GM06990 (cell line): ENCODE data around the gene TMEM200A.

Source experiments
- DNase-seq: peaks from one replicate; pipeline ENCODE4 v3.0.0-alpha.2; 2011; ENCODE audit not compliant: insufficient read length; ENCODE audit errors: extremely low read depth
- H3K27me3 ChIP-seq: replicated peaks from 2 replicates; pipeline ENCODE4 v1.6.0; 2011; ENCODE audit warnings: low read length; ENCODE audit not compliant: control insufficient read depth, insufficient read depth
- H3K36me3 ChIP-seq: 2 replicates; pipeline ENCODE4 v1.5.1; 2011; ENCODE audit warnings: low read length; ENCODE audit not compliant: control insufficient read depth, insufficient read depth
- H3K4me3 ChIP-seq: replicated peaks from 2 replicates; pipeline ENCODE4 v1.5.1; 2011; ENCODE audit warnings: low read depth, mild to moderate bottlenecking, control low read depth, low read length
- TF ChIP-seq, protein P1 (sequence below): IDR thresholded peaks from 2 replicates; pipeline ENCODE4 v1.5.1; 2011; ENCODE audit warnings: low read length, control low read depth, mild to moderate bottlenecking, inconsistent platforms; ENCODE audit not compliant: insufficient read depth, poor library complexity, severe bottlenecking

Gene TMEM200A

DNA sequence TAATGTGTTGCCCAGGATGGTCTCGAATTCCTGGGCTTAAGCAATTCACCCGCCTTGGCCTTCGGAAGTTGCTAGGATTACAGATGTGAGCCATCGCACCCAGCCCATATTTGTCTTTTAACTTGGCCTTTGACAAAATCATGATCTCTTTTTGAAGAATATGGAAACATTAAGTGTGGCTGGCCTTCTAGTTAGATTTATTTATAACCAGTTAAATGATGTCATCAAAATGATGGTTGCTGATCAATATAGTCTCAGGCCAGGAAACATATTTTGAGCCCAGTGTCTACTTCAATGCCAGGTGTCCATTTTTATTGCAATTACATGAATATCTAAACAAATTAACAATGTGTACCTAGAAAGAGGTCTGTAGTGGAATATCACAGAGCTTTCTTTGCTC, 69.4 kb downstream of the TMEM200A start:
- TF ChIP-seq, protein P1, sequence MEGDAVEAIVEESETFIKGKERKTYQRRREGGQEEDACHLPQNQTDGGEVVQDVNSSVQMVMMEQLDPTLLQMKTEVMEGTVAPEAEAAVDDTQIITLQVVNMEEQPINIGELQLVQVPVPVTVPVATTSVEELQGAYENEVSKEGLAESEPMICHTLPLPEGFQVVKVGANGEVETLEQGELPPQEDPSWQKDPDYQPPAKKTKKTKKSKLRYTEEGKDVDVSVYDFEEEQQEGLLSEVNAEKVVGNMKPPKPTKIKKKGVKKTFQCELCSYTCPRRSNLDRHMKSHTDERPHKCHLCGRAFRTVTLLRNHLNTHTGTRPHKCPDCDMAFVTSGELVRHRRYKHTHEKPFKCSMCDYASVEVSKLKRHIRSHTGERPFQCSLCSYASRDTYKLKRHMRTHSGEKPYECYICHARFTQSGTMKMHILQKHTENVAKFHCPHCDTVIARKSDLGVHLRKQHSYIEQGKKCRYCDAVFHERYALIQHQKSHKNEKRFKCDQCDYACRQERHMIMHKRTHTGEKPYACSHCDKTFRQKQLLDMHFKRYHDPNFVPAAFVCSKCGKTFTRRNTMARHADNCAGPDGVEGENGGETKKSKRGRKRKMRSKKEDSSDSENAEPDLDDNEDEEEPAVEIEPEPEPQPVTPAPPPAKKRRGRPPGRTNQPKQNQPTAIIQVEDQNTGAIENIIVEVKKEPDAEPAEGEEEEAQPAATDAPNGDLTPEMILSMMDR = no peak

DNA sequence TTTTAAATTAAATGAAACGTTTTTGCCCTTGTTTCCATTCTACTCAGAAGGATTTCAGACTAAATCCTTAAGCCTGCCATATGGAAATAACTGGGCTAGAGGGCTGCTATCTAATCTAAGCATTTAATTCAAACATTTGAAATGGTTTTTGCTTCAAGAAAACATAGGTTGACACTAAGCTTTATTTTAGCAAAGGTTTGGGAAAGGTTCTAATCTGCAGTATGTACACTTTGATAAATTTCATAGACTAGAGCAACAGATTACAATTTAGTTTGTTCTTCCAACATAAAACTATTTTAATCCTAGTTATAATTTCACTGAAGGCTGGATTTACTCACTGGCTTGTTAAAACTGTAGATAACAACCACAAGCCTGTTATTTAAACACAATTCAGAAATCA, 72.1 kb downstream of the TMEM200A start:
- no peak for DNase-seq
- H3K36me3 ChIP-seq = no peaks in the 10 kb centered on the region
- no peaks in the 10 kb centered on the region for H3K27me3 ChIP-seq
- H3K4me3 ChIP-seq = no peak overlapping the region
- TF ChIP-seq, protein P1 = no peak

More for the DNA sequence above, 69.4 kb downstream of the TMEM200A start:
- Histone ChIP-seq H3K36me3 (no peaks in the 10 kb centered on the region), H3K4me3 (no peak overlapping the region), H3K27me3 (no peaks in the 10 kb centered on the region)
- DNase-seq = no peak

DNA sequence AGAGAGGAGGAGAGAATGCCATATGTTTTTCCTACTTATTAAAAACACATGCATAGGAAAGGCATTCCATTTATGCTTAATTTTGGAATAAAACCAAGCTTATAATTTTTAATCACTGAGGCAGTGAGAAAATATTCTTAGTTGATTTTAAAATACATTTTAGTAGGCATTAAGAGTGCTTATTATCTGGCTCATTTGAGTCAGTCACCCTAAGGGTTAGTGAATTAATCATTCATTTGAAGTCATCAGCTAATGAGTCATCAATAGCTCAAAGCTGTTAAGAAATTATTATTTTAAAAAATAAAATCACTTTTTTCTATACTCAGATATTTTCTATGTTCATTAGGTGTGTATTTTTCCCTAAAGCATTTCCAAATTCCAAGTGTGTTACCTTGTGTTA, 81.6 kb downstream of the TMEM200A start:
- TF ChIP-seq, protein P1 = no peak
- Histone ChIP-seq H3K4me3 (no peak overlapping the region), H3K27me3 (no peaks in the 10 kb centered on the region), H3K36me3 (no peaks in the 10 kb centered on the region)
- DNase-seq = no peak

DNA sequence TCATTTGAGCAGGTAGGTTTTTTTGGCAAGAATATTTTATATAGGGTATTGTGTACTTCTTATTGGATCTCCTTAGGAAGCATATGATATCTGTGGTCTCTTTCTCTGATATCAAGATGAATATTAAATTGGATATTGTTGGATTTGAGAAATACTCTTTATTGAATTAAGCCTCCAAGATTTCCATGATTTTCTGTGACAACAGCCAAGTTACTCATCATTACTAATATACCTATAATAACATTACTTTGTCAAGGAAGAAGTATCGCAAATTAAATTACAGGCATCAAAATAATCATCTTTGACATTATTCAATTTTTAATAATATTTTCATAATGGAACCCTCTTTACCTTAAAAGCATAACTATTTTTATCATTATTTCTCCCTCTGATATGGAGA, 86.5 kb downstream of the TMEM200A start:
- TF ChIP-seq, protein P1 = no peak
- H3K27me3 ChIP-seq = no peaks in the 10 kb centered on the region
- H3K4me3 ChIP-seq = no peak overlapping the region
- no peaks in the 10 kb centered on the region for H3K36me3 ChIP-seq
- no peak for DNase-seq

DNA sequence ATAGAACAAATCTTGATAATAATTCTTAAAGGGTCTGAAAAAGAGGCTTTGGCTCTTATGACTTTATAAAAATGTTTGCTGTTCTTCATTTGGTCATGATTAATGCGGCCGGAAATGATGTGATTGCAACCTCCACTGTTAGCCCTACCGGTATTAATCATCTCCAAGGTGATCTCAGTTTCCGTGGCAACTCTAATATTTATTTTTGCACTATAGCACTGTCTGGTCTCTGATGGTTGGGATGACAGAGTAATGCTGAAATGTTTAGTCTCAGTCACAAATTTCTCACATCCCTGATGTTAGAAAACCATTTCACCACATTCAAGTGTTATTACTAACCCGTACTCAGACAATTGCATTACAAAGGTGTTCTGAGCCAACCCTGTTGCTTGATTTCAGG, 87.4 kb downstream of the TMEM200A start:
- no peak for DNase-seq
- H3K4me3 ChIP-seq = no peak overlapping the region
- TF ChIP-seq, protein P1 = no peak
- H3K27me3 ChIP-seq = no peaks in the 10 kb centered on the region
- no peaks in the 10 kb centered on the region for H3K36me3 ChIP-seq

DNA sequence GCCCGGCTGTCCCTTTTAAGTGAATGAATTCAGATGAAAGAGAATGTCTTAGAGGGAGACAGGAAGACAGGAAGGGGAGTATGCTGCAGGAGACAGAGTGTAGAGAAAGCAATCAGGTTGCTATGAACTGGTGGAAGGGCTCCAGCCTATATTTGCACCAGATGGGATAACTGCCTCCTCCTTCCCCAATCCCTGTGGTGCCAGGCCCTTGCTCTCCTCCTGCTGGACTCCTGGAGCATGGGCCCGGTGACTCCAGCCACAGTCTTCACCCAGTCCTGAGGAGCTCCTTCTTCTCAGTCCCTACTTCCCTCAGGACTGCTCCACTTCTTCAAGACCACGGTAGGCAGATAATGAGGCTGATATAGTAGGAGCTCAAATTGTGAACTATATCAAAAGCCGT, 91.8 kb downstream of the TMEM200A start:
- H3K27me3 ChIP-seq = no peaks in the 10 kb centered on the region
- H3K4me3 ChIP-seq = no peak overlapping the region
- H3K36me3 ChIP-seq = no peaks in the 10 kb centered on the region
- TF ChIP-seq, protein P1 = no peak
- DNase-seq = no peak
